GM18499 (cell line): Measurements from ENCODE around the gene FAR1.

ENCODE experiments used
- ATAC-seq: cut with Tn5 transposase; IDR thresholded peaks from one replicate; pipeline ENCODE4 v1.9.1; 2021; ENCODE audit warnings: moderate number of reproducible peaks; ENCODE audit not compliant: insufficient read depth, unreplicated experiment

The FAR1 gene

DNA sequence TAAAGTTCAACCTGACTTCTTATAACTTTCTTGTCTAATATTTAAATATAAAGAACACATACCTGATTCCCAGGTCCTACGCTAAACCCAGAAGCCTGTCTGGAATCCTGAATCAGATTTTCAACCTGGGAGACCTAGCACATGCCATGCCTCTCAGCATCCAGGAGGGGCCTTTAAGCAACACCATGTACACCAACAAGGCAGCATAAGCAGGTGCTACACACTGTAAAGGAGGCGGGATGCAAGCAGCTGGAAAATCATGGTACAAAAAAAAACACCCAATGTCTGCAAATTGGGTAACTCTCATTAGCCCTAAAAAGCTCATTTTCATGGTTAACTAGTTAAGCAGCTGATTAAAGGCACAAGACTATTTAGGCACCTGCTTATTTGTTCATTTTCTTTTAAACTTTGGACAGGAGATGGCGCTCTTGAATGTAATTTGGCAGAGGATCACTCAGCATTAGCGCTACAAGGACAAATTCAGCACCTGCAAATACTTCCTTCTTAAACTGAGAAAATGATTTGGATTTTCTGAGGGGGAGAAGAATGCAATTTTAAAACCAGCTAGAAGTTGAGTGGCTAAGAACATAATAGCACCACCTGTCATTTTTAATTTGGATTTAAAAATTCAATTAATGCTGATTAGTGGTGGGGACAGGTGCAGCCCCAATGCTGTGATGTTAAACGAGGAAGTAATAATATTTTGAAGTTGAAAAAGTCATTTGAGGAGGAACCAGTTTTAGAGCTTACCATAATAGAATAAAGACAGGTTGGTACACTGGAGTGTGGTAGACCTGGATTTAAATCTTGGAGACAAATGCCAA is 104.0 kb downstream of the FAR1 start:
- ATAC-seq: no peak

DNA sequence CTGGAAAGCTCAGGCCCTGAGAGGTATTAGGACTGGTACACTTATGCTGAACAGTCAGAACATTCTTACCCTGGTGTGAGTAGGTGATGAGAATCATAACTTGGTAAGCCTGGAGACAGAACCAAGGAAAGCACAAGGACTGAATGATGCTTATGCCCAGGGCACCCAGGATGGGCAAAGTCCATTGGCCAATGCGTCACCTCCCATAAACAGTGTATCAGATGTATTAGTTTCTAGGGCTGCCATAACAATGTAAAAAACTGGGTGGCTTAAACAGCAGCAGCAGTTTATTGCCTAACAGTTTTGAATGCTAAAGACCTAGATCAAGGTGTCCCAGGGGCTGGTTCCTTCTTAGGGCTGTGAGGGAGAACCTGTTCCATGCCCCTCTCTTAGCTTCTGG is 107.0 kb downstream of the FAR1 start:
- ATAC-seq: no peak

DNA sequence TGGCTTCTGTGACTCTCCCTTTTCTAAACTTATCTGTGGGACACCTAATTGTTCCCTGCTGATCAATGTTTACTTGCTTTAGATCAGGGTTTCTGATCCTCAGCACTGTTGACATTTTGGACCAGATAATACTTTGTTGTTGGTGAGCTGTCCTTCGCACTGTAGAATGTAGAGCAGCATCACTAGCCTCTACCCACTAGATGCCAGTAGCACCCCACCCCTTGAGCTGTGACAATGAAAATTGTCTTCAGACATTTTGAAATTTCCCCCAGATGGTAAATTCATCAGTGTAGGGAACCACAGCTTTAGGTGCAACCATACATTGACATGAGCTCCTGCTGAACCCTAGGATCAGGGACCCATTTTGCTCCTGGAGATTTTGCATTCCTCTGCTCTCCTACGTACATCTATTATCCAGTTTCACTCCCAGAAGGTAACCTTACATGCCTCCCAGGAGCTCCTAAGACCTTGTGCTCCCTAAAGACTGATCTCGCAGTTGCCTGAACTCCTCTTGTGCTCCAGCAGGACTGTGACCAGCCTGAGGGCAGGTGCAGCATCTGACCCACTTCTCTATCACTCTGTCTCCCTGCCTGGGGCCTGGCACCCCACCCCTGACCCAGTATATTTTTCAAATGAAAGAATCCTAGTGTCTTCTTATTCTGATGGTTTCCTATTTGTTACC is 107.8 kb downstream of the FAR1 start:
- no peak for ATAC-seq

DNA sequence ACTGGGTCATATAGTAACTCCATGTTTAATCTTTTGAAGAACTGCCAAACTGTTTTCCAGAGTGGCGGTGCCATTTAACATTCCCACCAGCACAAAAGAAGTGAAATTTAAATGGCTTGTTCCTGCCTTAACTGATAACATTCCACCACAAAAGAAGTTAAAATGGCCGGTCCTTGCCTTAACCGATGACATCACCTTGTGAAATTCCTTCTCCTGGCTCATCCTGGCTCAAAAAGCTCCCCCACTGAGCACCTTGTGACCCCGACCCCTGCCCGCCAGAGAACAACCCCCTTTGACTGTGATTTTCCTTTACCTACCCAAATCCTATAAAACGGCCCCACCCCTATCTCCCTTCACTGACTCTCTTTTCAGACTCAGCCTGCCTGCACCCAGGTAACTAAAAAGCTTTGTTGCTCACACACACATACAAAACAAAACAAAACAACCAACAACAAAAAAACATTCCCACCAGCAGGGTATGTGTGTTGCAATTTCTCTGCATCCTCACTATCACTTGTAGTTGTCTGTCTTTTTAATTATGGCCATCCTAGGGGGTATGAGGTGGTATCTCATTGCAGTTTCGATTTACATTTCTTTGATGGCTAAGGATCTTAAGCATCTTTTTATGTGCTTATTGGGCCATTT is 109.0 kb downstream of the FAR1 start:
- no peak for ATAC-seq

DNA sequence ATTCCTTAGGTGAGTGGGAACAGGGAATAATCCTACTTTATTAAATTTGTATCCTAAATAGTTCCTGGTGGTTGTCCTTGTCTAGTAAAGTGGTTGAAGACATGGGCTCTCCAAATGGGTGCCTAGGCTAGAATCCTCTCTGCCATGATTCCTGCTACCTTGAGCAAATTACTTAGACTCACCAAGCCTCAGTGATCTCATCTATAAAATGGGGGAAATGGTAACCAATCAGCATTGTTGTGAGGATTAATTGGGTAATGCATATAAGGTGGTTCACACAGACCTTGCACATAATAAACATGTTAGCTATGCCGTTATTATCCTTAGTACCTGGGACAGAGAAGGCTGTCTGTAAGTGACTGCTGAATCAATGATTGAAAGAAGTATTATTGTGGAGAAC is 109.9 kb downstream of the FAR1 start:
- no peak for ATAC-seq

DNA sequence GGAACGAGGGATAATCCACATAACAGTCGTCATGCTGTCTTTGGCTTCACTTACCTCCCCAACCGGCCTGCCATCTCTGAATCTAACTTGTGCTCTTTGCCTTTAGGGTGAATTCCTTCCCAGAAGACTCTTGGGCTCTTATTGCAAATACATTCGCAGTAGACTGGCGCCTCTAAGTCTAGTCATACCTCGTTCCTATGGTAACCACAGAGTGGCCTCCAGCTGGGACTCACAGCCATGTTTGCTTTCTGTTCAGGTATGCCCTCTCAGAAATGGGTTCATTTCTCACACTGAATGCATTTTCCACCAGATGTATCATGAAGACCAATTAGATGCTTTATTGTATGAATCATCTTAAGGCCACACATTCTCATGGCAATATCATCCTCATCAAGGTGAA is 112.7 kb downstream of the FAR1 start:
- no peak for ATAC-seq
